Hematopoietic multipotent progenitor cell treated with erythropoietin and hydrocortisone succinate and interleukin-3 and kit ligand, for 6 days (in vitro differentiated cells): ENCODE results near the gene VSTM4.
A peak's percentile ranks its signal among the peaks of the same experiment; 100 is the strongest.

ENCODE experiments used
- DNase-seq: peaks from one replicate; pipeline ENCODE4 v3.0.0-alpha.2; 2015

The VSTM4 gene, protein sequence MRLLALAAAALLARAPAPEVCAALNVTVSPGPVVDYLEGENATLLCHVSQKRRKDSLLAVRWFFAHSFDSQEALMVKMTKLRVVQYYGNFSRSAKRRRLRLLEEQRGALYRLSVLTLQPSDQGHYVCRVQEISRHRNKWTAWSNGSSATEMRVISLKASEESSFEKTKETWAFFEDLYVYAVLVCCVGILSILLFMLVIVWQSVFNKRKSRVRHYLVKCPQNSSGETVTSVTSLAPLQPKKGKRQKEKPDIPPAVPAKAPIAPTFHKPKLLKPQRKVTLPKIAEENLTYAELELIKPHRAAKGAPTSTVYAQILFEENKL

DNA sequence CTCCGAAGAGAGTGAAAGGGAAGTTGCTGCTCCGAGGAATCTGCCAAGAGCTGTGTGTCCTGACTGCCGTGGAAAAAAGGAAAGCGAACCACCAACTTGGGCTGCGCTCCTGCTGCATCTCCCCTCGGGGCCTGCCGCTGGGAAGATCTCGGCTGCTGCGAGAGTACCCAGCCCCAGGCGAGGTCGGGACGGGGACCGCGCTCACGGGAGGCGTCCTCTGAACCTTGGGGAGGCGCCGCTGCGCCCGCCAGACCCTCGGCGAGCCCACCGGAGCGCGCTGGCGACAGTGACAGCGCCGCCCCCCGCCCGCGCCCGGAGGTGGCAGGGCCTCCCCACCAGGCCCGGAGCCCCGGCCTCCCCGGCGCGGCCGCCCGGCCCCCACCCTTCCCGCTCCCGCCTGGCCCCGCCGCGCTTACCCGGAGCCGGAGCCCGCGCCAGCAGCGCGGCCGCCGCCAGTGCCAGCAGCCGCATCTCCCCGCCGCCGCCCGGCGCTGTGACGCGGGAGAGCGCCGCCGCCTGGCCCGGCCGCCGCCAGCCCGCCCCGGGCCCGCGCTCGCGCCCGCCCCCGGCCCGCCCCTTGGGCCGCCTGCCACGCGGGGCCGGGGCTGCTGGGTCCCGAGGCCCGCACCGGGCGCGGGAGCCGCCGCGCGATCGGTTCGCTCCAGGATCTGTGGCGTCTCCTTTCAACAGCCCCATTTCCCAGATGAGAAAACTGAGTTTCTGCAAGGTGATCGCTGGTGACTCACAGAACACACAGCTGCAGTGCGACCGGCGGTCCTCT is at the start of gene VSTM4:
Gene VSTM4, minus strand, starts transcription at position 508 of the 781 bp plus-strand sequence. Its CDS starts 37 bp downstream, at position 471.
- peak; percentile 24 for DNase-seq

DNA sequence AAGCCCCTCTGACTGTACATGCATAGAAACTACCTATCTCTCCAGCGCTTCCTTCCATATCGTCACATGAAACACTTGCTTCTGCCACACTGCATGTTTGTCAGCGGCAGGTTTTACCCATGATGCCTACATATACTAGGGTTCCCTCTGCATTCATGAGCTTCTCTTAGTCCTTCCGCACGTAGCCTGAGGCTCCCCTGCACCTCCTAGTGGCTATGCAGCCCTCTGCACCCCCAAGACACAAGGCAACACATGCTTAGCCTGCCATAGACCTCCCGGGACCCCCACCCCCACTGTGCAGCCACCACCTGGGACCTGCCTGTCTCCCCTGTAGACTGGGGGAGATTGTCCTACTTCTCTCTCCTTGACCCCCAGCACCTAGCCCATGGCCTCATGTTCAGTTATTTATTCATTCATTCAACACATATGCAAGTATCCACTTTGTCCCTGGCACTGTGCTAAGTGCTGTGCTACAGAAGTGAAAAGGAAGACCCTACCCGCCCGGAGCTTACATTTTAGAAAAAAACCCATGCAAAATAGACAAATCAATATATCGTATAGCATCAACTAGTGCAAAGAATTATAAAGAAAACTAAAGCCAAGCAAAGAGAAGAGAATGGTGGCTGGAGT is 49.4 kb upstream of the VSTM4 start:
- peak; percentile 76 for DNase-seq

DNA sequence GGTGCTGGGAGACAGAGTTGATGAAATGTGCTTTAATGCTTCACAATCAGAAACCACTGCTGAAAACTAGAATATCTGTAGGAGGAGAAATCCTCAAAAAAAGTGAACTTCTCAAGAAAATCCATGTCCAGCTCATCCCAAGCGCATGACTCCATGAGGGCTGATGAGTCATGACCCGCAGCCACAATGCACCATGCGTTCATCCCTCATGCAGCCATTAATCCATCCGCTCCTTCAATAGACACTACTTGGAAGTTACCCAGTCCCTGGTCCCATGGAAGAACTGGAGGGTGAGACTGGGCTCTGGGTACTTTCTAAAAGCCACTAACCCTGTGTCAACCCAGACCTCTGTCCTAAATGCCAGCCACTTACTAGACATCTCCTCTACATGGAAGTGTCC is 48.4 kb upstream of the VSTM4 start:
- no peak for DNase-seq

DNA sequence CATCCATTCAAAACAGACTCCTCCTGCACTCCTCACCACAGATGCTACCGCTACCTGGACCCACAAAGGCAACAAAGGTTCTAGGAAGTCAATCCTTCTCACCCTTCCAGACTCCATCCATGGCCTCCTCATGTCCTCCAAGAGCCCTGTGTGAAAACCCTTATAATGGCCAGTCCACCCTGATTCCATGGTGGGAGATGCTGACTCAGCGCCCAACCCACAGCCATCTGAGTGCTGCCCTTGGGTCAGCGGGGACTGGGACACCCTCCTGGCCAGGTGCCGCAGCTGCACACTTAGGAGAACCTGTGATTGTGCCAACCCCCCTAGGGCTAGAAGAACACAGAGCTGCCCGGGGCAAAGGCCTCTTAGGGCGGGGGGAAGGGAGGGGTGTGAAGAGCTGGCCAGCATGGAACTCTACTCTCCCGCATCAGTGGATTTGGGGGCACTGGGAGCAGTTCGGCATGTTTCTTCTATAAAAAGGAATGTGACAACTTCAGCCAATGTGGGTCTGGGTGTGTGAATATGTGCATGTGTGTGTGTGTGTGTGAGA is 47.5 kb upstream of the VSTM4 start:
- no peak for DNase-seq

DNA sequence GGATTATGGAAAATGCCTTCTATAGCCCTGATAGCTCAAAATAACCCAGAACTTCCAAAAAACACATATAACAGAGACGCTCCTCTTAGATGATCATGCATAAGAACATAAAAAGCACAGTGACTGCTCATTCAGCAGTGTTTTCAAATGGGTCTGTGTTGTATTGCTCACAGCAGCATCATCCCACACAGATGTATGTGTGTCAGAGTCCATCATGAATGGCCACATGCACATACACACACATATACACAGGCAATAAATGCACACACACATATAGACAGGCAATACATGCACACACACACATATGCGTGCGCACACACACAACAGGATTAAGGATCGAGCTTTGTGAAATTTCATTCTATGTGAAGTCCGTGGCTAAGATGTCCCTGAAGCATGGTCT is 46.7 kb upstream of the VSTM4 start:
- no peak for DNase-seq

DNA sequence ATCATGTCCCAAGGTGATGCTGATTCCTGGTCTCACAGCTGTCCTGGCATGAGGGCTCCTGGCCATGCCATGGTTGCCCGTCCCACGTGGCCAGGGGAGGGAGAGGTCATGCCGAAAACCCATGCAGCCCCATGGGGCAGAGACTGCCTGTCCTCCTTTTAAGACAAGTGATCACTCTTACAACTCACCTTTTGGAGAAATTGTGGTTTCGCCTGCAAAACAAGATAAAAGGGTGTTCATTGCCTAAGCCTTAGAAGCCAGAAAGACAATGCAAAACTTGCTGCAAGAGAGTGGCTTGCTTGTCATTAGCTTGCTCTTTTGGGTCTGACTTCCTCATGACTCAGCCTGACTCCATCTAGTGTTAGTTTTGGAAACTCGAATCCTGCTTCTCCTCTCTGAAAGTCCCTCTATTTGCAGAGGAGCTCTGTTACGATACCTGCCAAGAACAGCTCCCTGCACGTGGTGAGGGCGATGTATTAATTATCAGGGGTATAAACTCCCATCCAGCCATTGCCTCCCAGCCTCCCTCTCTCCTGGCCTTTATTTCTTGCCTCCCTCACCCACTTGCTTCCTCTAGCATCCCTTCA is 46.2 kb upstream of the VSTM4 start:
- peak; percentile 79 for DNase-seq

DNA sequence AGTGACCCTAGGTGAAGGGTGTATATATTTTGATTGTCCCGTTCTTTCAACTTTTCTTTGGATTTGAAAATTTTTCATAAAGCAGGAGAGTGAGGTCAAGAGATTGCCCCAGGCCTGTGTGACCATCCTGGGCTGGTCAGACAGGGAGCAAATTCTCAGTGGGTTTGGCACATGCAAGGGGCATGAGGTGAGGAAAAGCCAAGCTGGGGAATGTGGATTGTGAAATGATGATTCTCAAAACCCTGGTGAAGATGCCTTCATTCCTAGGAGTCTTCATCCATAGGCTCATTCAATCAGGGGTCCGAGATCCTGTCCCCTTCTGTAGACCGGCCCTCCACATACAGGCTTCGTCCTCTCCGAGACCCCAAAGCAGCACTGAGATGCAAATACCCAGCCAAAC is 45.5 kb upstream of the VSTM4 start:
- no peak for DNase-seq

DNA sequence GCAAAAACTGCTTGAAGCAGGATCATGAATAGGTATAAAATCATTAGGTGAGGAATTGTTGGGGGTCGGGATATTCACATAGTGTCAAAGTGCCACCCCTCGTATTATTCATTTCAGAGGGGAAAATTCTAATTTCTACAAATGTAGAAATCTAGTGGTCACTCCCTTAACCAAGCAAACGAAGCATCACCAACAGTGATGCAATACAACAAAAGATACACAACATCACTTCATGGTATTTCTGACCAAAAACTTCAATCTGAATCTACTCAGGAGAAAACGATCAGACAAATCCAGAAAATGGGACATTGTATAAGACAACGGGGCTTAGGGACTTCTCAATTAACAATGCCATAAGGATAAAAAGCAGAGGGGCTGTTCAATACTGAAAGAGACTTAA is 44.8 kb upstream of the VSTM4 start:
- DNase-seq = no peak

DNA sequence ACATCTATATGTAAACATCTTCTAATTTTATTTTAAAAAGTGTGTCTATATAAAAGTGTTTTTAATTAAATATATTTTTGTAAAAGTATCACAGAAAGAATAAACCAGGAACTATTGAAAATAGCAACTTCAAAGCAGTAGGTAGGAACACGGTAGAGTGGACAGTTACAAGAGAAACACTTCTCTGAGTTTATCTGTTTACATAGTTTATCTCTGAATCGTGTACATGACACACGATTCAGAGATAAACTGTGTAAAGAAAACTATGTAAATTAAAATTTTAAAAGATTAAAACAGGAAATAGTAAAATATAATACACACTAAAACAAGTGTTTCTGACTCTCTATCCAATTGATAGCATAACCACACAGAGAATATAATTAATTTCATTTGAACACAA is 43.6 kb upstream of the VSTM4 start:
- no peak for DNase-seq

DNA sequence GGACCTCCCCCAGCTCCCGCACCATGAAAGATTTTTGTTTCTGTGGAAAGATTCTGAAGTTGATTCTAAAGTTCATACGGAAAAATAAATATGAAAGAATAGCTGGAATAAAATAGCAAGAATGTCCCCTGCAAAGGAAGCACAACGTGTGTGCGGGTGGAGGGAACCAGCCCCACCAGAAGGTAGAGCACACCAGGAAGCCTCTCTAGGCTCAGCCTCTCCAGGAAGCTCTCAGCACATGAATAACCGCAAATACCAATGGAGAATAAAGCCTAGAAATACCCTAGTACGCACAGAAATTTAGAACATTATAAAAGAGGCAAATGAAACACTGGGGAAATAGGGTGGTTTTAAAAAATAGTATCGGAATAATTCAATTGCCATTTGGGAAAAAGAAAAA is 43.1 kb upstream of the VSTM4 start:
- no peak for DNase-seq

DNA sequence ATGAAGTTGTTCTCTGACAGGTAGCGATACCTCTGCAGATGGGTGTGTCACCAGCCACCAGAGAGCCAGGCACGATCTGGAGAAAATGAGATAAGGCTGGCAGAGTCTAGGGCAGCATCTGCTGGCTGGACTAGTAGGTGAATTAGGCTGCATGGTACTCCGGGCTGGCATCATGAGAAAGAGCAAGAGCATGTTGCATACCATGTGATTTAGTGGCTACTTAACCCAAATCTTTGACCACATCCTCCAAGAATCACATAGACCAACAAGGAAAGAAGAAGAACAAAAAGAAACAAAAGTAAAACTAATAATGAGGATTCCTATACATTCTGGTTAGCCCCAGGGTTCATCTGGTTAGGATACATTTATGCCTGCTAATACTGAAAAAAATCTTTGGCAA is 41.9 kb upstream of the VSTM4 start:
- DNase-seq = no peak

DNA sequence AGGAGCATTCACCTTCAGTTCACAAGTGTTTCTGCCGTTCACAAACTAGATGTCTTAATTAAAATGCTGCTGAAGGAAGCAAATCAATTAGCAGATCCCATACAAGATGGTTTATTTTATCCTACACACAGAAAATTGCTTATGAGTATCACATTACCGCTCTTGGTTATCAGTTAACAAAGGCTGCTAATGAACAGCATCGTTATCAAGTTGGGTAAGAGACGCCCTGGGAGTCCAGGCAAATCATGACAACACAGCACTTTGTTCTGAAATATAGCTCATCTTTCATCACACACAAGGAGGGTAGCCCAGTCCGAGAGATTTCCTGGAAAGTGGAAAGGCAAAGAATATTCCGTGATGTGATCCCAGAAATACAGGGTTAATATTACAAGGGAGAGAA is 39.3 kb upstream of the VSTM4 start:
- DNase-seq = no peak

DNA sequence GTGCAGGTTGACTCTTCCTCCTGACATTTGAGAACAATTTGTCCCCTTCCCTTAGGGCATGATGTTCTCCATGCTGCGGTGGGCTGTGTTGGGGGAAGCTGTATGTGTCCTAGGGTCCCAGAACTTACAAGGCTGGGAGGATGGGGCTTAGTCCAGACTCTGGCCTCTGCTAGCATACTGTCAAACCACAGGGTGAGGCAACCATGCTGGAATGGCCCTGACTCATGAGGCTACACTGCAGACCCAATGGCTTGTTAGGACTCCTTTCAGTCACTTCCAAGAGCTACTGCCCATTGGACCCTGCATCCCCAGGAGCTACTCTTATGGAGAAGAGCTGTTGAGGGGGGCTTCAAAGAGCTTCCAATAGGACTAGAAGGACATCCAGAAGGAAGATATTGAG is 38.6 kb upstream of the VSTM4 start:
- no peak for DNase-seq

DNA sequence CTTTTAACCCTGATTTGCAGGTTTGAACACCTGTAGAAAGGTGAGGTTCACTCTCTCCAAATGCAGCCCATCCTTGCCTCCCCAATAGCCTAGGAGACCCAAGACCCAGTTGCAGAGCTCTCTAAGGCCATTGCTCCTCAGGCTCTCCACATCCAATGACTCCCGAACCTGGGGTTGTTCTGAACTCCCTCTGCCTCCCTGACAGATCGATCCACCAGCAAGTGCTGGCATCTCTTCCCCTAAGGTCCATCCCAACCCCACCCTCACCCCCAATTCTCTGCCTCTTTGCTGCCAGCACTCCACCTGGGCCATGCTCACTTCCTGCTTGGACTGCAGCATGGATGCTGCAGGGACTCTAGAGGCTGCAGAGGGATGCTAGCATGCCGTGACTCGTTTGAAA is 37.8 kb upstream of the VSTM4 start:
- no peak for DNase-seq

DNA sequence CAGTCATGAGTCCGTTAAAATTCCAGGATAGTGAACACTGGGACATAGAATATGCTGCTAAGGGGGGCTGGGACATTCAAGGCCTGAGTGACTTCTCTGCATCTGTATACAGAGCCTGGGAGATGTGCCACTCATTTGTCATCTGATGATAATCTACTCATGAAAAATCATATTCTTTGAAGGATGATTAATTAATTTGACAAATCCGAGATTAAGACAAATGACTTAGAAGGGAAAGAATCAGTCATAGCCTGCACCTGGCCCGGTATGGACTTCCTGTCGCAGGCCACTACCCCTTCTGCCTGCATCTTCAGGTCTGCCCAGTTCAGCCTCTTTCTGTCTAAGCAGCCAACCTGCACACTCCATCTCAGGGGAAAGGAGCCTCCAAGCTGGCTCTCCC is 37.3 kb upstream of the VSTM4 start:
- no peak for DNase-seq

DNA sequence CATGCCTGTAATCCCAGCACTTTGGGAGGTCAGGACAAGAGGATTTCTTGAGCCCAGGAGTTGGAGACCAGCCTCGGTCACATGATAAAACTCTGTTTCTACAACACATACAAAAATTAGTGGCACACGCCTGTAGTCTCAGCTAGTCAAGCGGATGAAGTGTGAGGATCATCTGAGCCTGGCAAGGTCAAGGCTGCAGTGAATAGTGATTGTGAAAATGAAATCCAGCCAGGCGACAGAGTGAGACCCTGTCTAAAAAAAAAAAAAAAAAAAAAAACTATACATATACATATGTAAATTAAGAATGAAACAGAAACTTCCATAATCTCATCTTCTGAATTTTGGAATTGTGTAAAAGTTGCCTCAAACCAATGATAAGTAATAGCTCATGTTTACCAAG is 36.7 kb upstream of the VSTM4 start:
- DNase-seq = no peak

DNA sequence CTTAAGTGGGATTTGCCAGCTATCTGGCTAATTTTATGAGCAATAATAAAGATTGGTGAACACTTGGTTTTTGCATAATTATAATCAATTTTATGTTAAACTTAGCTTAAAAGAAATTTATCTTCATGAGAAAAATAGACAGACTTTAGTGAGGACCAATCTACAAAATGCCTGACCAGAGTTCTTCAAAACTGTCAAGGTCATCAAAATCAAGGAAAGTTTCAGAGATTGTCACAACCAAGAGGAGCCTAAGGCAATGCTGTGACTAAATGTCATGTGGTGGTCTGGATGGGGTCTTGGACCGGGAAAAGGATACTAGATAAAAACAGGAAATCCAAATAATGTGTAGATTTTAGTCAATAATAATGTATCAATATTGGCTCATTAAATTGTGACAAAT is 36.2 kb upstream of the VSTM4 start:
- DNase-seq = no peak

DNA sequence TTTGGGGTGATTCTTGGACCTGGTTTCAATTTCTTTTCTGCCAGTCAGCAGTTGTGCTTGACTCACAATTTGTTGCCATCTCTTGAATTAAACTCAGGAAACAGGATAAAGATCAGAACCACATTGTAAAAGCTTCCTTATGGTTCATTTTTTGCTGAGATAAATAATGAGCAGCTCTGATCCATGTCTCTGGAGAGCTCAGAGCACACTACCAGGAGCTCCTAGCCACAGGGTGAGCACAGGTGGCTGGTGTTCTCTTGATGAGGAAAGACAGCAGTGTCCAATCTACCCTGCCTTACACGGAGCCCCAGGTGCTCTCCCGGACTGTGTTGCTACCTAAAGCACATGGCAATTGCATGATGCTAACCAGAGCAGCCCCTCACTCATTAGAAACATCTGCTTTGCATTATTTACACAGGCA is 35.7 kb upstream of the VSTM4 start:
- DNase-seq = no peak

DNA sequence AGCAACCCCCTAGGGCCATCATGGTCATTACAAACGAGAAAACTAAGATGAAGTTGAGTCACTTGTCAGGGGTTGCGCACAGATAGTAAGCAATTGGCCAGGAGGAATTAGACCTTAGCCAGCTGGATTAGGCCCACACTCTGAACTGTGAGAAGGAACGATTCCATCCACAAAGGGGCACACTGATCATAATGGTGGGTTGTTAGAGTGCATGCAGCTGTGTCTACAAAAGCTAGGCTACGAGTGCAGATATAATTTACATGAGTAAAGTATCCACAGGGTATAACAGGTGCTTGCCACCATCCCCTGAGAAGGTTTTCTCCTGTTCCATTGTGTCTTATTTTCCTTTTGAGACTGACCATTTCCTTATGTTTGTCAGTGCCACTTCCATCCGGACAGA is 35.1 kb upstream of the VSTM4 start:
- DNase-seq = no peak

DNA sequence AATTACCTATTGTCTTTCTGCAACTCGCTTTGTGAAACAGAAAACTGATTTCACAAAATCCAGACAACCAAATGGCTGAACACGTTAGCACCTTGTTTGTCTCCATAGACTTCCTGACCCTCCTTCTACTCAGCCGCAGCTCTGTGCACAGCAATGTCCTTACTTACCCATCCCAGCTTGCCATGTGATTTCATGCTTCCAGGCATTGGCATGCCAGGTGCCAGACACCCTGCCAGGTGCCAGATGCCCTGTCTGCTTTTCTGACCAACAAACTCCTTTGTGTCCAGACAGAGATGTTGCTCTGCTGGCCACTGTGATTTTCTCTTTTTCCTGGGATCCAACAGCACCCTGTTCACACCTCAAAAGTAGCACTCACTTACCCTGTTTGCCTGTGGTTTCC is 34.6 kb upstream of the VSTM4 start:
- DNase-seq = no peak

DNA sequence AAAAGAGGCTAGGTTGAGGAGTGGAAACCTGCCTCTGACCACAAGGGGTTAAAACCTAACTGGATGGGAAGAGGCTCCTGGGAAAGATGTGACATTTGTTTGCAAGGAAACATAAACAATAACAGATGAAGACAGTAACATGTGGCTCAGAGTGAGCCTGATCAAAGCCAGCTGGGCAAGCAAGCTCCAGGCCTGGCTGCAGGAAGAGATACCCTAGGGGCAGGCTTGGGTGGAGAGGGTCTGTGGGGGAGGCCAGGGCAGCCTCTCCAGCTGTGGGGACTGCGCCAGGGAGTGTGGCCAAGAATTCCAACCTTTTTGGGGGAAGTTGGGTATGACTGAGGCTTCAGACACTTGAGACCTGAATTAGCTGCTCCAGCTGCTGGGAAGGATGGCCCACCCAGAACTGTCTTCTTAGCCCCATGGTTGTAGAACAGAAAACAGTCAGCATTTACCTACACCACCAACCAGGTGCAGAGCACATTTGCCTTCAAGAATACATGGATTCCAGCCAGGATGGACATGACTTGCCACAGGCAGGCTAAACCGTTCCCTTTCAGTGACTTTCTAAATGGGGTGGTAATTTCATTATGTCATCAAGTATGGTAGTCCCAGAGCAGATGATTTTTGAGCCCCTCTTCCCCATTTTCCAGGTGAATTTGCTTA is 28.9 kb upstream of the VSTM4 start:
- DNase-seq = no peak

DNA sequence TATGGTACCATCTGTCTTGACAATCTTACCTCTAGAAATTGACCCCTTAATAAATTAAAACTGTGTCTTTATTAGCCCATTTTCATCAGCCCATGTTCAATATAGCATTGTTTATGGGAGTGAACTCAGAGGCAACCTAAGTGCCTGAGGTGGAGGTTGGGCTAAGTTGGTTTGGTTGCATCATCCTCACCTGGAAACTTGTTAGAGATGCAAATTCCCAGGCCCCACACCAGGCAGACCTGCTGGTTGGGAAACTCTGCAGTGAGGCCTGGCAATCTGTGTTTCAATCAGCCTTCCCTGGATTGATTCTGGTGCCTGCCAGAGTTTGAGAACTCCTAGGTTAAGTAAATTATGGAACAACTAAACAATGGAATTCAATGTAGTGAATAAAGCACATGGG is 27.9 kb upstream of the VSTM4 start:
- no peak for DNase-seq
